HepG2 (cell line): ENCODE data around the gene SHANK3. TPM values are rescaled to one million over a fixed set of nuclear protein-coding genes. Genes with fewer than 3 reads are reported as not detected.

Experiments
- CENPBD1 ChIP-seq: sonication (generic); formaldehyde crosslinking; IDR thresholded peaks from 2 replicates; pipeline ENCODE4 v1.8.0; 2022; ENCODE audit warnings: missing genetic modification reagents, low read depth, mild to moderate bottlenecking, borderline replicate concordance
- CHD4 ChIP-seq: fragments of 200-600 bp; sonication (generic); IDR thresholded peaks from 2 replicates; pipeline ENCODE4 v1.7.0; 2017; ENCODE audit warnings: mild to moderate bottlenecking, low read length, borderline replicate concordance
- GMEB2 ChIP-seq: IDR thresholded peaks from 2 replicates; pipeline ENCODE4 v1.6.1; 2016; ENCODE audit warnings: missing biosample characterization, missing genetic modification reagents, low read depth
- HDAC6 ChIP-seq: fragments of 200-600 bp; sonication (generic); IDR thresholded peaks from 2 replicates; pipeline ENCODE4 v1.7.0; 2017; ENCODE audit warnings: mild to moderate bottlenecking, antibody characterized with exemption, low read length, low read depth
- IRX3 ChIP-seq: sonication (generic); formaldehyde crosslinking; IDR thresholded peaks from 2 replicates; pipeline ENCODE4 v1.8.1; 2023; ENCODE audit warnings: mild to moderate bottlenecking, low read depth, missing genetic modification reagents, borderline replicate concordance
- RFXAP ChIP-seq: sonication (generic); formaldehyde crosslinking; IDR thresholded peaks from 2 replicates; pipeline ENCODE4 v1.4.0; 2020; ENCODE audit warnings: missing genetic modification reagents, borderline replicate concordance
- SUZ12 ChIP-seq: fragments of 150-350 bp; IDR thresholded peaks from 2 replicates; pipeline ENCODE4 v1.6.1; 2014; ENCODE audit warnings: low read depth, low read length
- THYN1 ChIP-seq: sonication (generic); formaldehyde crosslinking; IDR thresholded peaks from 2 replicates; pipeline ENCODE4 v1.8.1; 2023; ENCODE audit warnings: low read depth, mild to moderate bottlenecking, moderate library complexity, missing genetic modification reagents, borderline replicate concordance
- ZBTB1 ChIP-seq: sonication (generic); formaldehyde crosslinking; IDR thresholded peaks from 2 replicates; pipeline ENCODE4 v1.4.0; 2020; ENCODE audit warnings: missing genetic modification reagents, borderline replicate concordance
- ZBTB38 ChIP-seq: sonication (generic); formaldehyde crosslinking; IDR thresholded peaks from 2 replicates; pipeline ENCODE4 v1.5.1; 2020; ENCODE audit warnings: mild to moderate bottlenecking, missing genetic modification reagents
- ZNF619 ChIP-seq: sonication (generic); formaldehyde crosslinking; IDR thresholded peaks from 2 replicates; pipeline ENCODE4 v1.4.0; 2020; ENCODE audit warnings: mild to moderate bottlenecking, missing genetic modification reagents
- ZNF746 ChIP-seq: sonication (generic); formaldehyde crosslinking; IDR thresholded peaks from 2 replicates; pipeline ENCODE4 v1.8.0; 2022; ENCODE audit warnings: mild to moderate bottlenecking, missing genetic modification reagents
- ZNF747 ChIP-seq: sonication (generic); formaldehyde crosslinking; IDR thresholded peaks from 2 replicates; pipeline ENCODE4 v1.8.1; 2023; ENCODE audit warnings: missing genetic modification reagents, mild to moderate bottlenecking, borderline replicate concordance
- ZZZ3 ChIP-seq: sonication (generic); formaldehyde crosslinking; IDR thresholded peaks from 2 replicates; pipeline ENCODE4 v1.4.0; 2020; ENCODE audit warnings: missing genetic modification reagents, mild to moderate bottlenecking, borderline replicate concordance
- polyA plus RNA-seq, 8 experiments: library from polyadenylated mRNA; depleted of rRNA in 3 of 8; stranded (reverse) in 7 of 8; unstranded in 1 of 8; fragments of >200 nt; fragmentation: Illumina TruSeq in 4 of 8; extraction: Trizol in 4 of 8; gene quantifications; 2 replicates each; pipeline versions ENCODE4 v1.2.1 to v1.2.3, GENCODE V29; 2011 to 2016; ENCODE audit warnings: low read depth in 4 of 8, missing spikeins in 1 of 8, mixed read lengths in 1 of 8; ENCODE audit not compliant: insufficient read depth in 1 of 8
- total RNA-seq, 5 experiments: library from RNA; depleted of rRNA; stranded (reverse); fragments of >200 nt; fragmentation: Illumina TruSeq; extraction: Trizol; gene quantifications; 2 replicates each; pipeline ENCODE4 v1.2.3, GENCODE V29; 2016; ENCODE audit warnings: low read depth in 1 of 5
- TF ChIP-seq, protein P1 (sequence below): sonication (generic); formaldehyde crosslinking; conservative IDR thresholded peaks from 2 replicates; pipeline ENCODE4 v1.4.0; 2020; ENCODE audit warnings: missing genetic modification reagents
- TF ChIP-seq, protein P2 (sequence below): IDR thresholded peaks from 2 replicates; pipeline ENCODE4 v1.6.1; 2016
- TF ChIP-seq, protein P3 (sequence below): sonication (generic); formaldehyde crosslinking; IDR thresholded peaks from 2 replicates; pipeline ENCODE4 v1.9.0; 2021; ENCODE audit warnings: missing genetic modification reagents, mild to moderate bottlenecking, borderline replicate concordance
- TF ChIP-seq, protein P4 (sequence below): sonication (generic); formaldehyde crosslinking; IDR thresholded peaks from 2 replicates; pipeline ENCODE4 v1.9.0; 2021; ENCODE audit warnings: mild to moderate bottlenecking, missing genetic modification reagents

Gene SHANK3
- total and polyA plus RNA-seq, 2 of the 13 experiments (the other 11 are each of a cell fraction or from before 2014, with no cell fraction given), result 2.9 to 4.6 TPM

DNA sequence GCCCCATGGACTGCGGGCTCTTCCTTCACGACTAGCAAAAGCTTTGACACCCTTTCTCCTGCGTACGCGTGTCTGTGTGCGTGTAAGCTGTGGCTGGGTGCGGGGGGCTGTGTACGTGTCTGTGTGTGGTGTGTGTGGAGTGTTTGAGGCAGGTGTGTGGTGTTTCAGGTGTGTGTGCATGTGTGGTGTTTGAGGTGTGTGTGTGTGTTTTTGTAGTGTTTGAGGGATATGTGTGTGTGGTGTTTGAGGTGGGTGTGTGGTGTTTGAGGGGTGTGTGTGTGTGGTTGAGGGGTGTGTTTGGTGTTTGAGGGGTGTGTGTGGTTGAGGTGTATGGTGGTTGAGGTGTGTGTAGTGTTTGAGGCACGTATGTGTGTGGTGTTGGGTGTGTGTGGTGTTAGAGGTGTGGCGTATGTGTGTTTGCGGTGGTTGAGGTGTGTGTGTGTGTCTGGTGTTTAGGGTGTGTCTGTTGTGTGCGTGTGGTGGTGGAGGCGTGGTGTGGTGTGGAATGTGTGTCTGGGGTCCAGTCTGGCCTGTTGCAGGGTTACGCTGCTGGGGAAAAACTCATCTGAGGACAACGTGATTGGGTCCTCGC is 44.0 kb upstream of the SHANK3 start (continued):
- no peak for TF ChIP-seq GMEB2
- TF ChIP-seq, protein P1, sequence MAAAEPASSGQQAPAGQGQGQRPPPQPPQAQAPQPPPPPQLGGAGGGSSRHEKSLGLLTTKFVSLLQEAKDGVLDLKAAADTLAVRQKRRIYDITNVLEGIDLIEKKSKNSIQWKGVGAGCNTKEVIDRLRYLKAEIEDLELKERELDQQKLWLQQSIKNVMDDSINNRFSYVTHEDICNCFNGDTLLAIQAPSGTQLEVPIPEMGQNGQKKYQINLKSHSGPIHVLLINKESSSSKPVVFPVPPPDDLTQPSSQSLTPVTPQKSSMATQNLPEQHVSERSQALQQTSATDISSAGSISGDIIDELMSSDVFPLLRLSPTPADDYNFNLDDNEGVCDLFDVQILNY, result no peak
- no peak for TF ChIP-seq RFXAP (CRISPR knock-in tag)
- no peak for TF ChIP-seq ZNF619 (CRISPR knock-in tag)
- TF ChIP-seq ZZZ3, result no peak
- TF ChIP-seq SUZ12, result no peak
- no peak for TF ChIP-seq IRX3 (CRISPR knock-in tag)
- no peak for TF ChIP-seq ZBTB1
- TF ChIP-seq ZNF747 (CRISPR knock-in tag), result no peak
- TF ChIP-seq, protein P2, sequence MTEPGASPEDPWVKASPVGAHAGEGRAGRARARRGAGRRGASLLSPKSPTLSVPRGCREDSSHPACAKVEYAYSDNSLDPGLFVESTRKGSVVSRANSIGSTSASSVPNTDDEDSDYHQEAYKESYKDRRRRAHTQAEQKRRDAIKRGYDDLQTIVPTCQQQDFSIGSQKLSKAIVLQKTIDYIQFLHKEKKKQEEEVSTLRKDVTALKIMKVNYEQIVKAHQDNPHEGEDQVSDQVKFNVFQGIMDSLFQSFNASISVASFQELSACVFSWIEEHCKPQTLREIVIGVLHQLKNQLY (CRISPR knock-in tag), result no peak
- no peak for TF ChIP-seq CENPBD1 (CRISPR knock-in tag)
- TF ChIP-seq CHD4, result no peak
- TF ChIP-seq ZBTB38 (CRISPR knock-in tag), result peak; percentile 51; the same call in 1 of the 2 replicates
- TF ChIP-seq, protein P3, sequence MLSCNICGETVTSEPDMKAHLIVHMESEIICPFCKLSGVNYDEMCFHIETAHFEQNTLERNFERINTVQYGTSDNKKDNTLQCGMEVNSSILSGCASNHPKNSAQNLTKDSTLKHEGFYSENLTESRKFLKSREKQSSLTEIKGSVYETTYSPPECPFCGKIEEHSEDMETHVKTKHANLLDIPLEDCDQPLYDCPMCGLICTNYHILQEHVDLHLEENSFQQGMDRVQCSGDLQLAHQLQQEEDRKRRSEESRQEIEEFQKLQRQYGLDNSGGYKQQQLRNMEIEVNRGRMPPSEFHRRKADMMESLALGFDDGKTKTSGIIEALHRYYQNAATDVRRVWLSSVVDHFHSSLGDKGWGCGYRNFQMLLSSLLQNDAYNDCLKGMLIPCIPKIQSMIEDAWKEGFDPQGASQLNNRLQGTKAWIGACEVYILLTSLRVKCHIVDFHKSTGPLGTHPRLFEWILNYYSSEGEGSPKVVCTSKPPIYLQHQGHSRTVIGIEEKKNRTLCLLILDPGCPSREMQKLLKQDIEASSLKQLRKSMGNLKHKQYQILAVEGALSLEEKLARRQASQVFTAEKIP, result no peak
- TF ChIP-seq HDAC6, result no peak
- TF ChIP-seq ZNF746 (CRISPR knock-in tag), result no peak
- TF ChIP-seq, protein P4, sequence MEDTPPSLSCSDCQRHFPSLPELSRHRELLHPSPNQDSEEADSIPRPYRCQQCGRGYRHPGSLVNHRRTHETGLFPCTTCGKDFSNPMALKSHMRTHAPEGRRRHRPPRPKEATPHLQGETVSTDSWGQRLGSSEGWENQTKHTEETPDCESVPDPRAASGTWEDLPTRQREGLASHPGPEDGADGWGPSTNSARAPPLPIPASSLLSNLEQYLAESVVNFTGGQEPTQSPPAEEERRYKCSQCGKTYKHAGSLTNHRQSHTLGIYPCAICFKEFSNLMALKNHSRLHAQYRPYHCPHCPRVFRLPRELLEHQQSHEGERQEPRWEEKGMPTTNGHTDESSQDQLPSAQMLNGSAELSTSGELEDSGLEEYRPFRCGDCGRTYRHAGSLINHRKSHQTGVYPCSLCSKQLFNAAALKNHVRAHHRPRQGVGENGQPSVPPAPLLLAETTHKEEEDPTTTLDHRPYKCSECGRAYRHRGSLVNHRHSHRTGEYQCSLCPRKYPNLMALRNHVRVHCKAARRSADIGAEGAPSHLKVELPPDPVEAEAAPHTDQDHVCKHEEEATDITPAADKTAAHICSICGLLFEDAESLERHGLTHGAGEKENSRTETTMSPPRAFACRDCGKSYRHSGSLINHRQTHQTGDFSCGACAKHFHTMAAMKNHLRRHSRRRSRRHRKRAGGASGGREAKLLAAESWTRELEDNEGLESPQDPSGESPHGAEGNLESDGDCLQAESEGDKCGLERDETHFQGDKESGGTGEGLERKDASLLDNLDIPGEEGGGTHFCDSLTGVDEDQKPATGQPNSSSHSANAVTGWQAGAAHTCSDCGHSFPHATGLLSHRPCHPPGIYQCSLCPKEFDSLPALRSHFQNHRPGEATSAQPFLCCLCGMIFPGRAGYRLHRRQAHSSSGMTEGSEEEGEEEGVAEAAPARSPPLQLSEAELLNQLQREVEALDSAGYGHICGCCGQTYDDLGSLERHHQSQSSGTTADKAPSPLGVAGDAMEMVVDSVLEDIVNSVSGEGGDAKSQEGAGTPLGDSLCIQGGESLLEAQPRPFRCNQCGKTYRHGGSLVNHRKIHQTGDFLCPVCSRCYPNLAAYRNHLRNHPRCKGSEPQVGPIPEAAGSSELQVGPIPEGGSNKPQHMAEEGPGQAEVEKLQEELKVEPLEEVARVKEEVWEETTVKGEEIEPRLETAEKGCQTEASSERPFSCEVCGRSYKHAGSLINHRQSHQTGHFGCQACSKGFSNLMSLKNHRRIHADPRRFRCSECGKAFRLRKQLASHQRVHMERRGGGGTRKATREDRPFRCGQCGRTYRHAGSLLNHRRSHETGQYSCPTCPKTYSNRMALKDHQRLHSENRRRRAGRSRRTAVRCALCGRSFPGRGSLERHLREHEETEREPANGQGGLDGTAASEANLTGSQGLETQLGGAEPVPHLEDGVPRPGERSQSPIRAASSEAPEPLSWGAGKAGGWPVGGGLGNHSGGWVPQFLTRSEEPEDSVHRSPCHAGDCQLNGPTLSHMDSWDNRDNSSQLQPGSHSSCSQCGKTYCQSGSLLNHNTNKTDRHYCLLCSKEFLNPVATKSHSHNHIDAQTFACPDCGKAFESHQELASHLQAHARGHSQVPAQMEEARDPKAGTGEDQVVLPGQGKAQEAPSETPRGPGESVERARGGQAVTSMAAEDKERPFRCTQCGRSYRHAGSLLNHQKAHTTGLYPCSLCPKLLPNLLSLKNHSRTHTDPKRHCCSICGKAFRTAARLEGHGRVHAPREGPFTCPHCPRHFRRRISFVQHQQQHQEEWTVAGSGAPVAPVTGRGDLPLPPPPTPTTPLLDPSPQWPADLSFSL (CRISPR knock-in tag), result peak; percentile 96
- TF ChIP-seq THYN1 (CRISPR knock-in tag), result no peak
